Measurements from ENCODE around the gene DDR2. TPM values are rescaled to one million over a fixed set of nuclear protein-coding genes. Genes with fewer than 3 reads are reported as not detected.
"Not testable (repeated sequence)": the region's sequence is repeated elsewhere in the genome, so short reads cannot be mapped to it uniquely, and the experiment has no call there.

The DDR2 gene
- total RNA-seq, 1 donor from 2014 or later: 3.8 TPM

DNA sequence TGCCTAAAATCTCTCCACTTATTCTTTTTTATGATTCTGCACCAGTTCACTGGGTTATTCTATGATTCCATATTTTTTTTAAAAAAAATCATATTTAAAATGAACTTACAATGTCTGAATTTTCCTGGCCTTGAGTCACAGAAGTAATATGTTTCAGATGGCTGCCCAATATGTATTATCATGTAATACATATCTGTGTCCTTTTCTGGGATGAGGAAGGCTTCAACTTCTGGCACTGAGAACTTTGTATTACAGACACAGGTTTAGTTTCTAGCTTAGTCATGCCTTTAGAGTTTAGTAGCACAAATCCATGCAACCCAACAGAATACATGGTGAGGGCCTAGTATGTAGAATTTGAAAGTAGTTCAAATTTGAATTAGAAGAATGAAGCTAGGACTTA is 150.4 kb downstream of the DDR2 start:
- no peaks in the 10 kb centered on the region for H3K36me3 ChIP-seq (ENCODE audit: control insufficient read depth, insufficient read depth, low read length)
- DNase-seq (ENCODE audit: low read depth): no peak
- H3K4me3 ChIP-seq (ENCODE audit: low read depth, low read length): no peak overlapping the region
- TF ChIP-seq, protein P1, sequence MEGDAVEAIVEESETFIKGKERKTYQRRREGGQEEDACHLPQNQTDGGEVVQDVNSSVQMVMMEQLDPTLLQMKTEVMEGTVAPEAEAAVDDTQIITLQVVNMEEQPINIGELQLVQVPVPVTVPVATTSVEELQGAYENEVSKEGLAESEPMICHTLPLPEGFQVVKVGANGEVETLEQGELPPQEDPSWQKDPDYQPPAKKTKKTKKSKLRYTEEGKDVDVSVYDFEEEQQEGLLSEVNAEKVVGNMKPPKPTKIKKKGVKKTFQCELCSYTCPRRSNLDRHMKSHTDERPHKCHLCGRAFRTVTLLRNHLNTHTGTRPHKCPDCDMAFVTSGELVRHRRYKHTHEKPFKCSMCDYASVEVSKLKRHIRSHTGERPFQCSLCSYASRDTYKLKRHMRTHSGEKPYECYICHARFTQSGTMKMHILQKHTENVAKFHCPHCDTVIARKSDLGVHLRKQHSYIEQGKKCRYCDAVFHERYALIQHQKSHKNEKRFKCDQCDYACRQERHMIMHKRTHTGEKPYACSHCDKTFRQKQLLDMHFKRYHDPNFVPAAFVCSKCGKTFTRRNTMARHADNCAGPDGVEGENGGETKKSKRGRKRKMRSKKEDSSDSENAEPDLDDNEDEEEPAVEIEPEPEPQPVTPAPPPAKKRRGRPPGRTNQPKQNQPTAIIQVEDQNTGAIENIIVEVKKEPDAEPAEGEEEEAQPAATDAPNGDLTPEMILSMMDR (IDR thresholded peaks at IDR 0.05; ENCODE audit: insufficient read depth, low read length, poor library complexity, severe bottlenecking): no peak
- no peaks in the 10 kb centered on the region for H3K27me3 ChIP-seq (ENCODE audit: control insufficient read depth, insufficient read depth, low read length)

DNA sequence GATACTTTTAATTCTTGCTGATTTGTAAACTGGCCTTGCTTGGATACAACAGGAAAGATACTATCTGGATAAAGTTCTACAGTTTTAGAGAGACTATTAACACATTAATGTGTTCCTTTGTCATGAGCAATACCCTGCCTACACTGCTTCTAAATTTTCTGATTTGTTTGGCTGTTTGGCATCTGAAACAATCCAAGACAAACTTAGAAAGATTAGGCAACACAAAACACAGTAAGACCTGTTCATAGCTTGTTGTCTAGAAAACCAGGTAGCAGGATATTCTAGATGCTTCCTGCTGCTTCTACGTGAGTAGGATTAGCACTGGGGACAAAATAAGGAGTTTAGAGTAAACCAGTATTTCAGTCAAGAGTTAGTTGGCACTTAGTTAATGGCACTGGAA is 152.7 kb downstream of the DDR2 start:
- not testable (repeated sequence) for H3K4me3 ChIP-seq (ENCODE audit: low read depth, low read length); H3K27me3 ChIP-seq (ENCODE audit: control insufficient read depth, insufficient read depth, low read length); H3K36me3 ChIP-seq (ENCODE audit: control insufficient read depth, insufficient read depth, low read length); DNase-seq (ENCODE audit: low read depth)

DNA sequence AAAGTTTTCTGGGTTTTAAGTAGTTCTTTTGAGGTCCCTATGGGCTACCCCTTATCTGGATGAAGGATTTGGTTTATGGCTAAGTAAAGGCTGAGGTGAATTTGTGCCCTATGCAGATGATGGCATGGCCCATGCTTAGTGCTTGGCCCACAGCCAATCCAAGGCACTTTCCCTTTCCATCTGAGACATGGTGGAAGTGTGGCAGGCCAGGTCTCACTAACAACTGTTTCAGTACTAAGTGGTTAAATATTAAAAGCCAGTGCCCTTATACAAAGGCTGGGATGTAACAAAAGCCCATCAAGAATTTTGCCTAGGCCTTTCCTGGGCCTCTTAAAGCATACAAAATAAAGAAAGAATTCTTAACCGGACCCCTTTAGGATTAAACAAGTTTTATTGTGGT is 156.5 kb downstream of the DDR2 start:
- H3K4me3 ChIP-seq (ENCODE audit: low read depth, low read length); H3K36me3 ChIP-seq (ENCODE audit: control insufficient read depth, insufficient read depth, low read length); H3K27me3 ChIP-seq (ENCODE audit: control insufficient read depth, insufficient read depth, low read length): not testable (repeated sequence)
- DNase-seq (ENCODE audit: low read depth): peak; percentile 4

DNA sequence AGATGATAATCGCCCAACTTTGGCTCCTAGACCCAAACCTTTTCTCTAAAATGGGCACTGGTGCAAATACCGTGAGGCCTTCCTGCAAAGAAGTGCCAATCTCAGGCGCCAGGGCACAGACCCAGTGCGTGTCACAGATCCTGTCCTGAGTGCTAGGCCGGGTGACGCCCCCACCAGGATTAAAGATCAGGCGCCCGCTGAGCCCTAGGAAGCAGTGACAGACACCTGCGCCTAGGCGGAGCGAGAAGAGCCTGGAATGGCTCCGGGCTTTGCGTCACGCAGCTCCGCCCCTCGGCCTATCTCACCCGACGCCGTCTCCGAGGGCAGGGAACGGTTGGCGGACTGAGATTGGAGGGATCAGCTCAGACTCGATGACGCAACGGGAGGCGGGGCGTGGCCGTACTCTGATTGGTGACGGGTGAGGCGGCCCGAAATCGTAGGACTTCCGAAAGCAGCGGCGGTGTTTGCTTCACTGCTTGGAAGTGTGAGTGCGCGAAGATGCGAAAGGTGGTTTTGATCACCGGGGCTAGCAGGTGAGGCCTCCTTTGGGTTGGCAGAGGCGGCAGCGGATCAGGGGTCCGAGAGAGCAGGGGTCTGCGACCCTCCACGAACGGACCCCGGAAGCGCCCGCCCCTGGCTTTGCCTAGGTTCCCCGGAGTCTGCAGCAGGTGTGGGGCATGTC is 158.2 kb downstream of the DDR2 start, which contains the start of gene HSD17B7:
TSS of gene HSD17B7 (plus strand) at position 400 of the 682 bp plus-strand sequence. CDS start at position 499, 99 bp downstream.
- H3K4me3 ChIP-seq (ENCODE audit: low read depth, low read length): peak within 1 kb of the TSS; percentile 53
- DNase-seq (ENCODE audit: low read depth): peak; percentile 23

DNA sequence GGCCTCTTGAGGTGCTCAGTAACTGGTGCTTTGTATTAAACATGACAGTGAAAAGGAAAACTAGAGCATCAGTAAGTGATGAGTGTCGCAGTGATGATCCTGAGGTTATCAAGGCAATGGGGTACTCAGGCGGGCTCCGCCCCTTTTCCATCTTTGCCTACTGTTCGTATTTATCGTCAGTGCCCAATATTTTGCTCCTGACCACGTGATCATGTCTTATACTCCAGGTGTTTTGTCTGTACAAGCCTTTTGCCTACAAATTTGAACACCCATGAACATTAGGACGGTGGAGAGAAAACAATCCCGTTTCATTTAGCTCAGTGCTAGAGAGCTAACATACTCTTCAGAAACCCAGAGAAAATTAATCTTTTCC is 158.7 kb downstream of the DDR2 start:
- H3K27me3 ChIP-seq (ENCODE audit: control insufficient read depth, insufficient read depth, low read length); DNase-seq (ENCODE audit: low read depth); H3K36me3 ChIP-seq (ENCODE audit: control insufficient read depth, insufficient read depth, low read length): not testable (repeated sequence)
- peak overlapping the region; percentile 53 for H3K4me3 ChIP-seq (ENCODE audit: low read depth, low read length)

More for the DNA sequence above, 158.2 kb downstream of the DDR2 start, which contains the start of gene HSD17B7:
- H3K27me3 ChIP-seq (ENCODE audit: control insufficient read depth, insufficient read depth, low read length); H3K36me3 ChIP-seq (ENCODE audit: control insufficient read depth, insufficient read depth, low read length): not testable (repeated sequence)

DNA sequence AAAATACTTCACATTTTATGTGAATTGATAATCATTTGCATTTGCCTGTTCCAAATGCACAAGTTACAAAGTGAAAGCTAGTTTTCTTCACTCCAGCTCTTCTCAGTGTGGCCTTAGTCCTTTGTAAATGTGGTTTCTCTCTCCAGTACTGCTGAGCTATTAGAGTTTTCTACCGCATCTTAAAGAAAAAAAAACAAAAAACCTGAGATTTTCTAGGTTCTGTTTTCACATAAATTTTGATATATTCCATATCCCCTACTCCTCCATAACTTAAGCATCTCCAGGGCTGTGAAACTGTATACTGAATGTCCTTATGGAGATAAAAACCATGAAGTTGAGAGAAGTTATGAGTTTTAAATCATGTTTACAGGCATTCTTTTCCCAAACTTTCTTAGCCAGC is 162.0 kb downstream of the DDR2 start:
- not testable (repeated sequence) for DNase-seq (ENCODE audit: low read depth); H3K36me3 ChIP-seq (ENCODE audit: control insufficient read depth, insufficient read depth, low read length); H3K27me3 ChIP-seq (ENCODE audit: control insufficient read depth, insufficient read depth, low read length); H3K4me3 ChIP-seq (ENCODE audit: low read depth, low read length)

DNA sequence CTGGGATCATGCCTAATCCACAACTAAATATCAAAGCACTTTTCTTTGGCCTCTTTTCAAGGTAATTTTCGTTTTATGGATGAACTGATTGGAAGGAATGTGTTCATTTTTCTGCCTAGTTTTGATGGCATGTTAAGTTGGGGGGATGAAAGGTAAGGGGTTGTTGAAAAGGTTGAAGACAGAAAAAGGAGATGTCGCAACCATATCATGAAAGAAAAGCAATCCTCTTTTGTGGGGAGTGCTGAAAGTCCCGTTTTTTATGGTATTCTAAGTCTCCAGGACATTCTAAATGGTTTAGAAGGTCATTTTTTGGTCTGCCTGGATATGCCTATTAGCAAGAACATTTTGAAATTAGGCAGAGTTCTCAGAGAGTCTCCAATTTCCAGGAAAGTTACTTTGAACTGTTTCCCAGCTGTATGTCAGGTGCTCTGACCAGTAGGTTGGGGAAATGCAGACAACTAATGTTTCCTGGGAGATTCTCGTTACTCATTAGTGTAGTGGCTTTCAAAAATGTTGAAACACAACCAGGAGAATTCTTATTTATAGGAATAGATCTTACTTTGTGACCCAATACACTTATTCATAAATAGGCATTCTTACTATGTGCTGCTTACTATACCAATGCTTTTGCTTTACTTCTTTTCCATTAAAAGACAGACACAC is 164.5 kb downstream of the DDR2 start:
- H3K36me3 ChIP-seq (ENCODE audit: control insufficient read depth, insufficient read depth, low read length); H3K4me3 ChIP-seq (ENCODE audit: low read depth, low read length); H3K27me3 ChIP-seq (ENCODE audit: control insufficient read depth, insufficient read depth, low read length); DNase-seq (ENCODE audit: low read depth): not testable (repeated sequence)

DNA sequence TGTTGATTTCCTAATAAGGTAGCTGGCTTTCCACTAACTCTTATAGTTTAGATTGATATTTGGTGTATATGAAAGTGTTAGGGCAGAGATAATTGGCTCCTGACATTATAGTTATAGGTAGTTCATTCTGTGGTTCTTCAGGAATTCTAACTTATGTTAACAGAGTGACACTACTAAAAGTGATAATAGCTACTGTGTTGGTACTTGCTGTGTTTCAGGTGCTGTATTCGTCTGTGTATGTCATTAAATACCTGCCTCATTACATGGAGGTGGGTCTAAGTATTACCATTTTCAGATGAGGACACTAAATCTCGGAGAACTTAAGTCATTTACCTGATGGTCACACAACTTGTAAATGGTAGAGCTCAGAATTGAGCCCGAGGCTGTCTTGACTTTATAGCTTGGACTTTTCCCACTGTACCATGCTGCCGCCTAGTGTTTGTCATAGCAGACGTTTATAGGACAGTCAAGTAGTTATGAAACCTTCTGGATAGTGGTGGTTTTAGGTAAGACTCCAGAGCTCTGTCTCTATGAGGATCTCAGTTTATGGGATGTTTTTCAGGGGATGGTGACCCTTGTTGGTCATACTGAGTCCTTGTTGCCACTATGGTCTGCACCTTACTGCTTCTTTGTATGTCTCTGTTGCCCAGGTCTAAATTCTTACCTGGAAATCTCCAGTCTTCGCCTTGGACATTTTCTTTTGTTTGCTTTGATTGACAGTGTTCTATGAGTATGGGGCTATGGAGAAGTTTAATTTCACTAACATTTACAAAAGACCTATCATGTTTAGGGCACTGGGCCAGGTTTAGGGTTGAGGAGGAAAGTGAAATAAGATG is 167.9 kb downstream of the DDR2 start:
- H3K4me3 ChIP-seq (ENCODE audit: low read depth, low read length); H3K36me3 ChIP-seq (ENCODE audit: control insufficient read depth, insufficient read depth, low read length); H3K27me3 ChIP-seq (ENCODE audit: control insufficient read depth, insufficient read depth, low read length): not testable (repeated sequence)
- DNase-seq (ENCODE audit: low read depth): peak; percentile 32
- TF ChIP-seq, protein P1 (IDR thresholded peaks at IDR 0.05; ENCODE audit: insufficient read depth, low read length, poor library complexity, severe bottlenecking): peak; percentile 49

DNA sequence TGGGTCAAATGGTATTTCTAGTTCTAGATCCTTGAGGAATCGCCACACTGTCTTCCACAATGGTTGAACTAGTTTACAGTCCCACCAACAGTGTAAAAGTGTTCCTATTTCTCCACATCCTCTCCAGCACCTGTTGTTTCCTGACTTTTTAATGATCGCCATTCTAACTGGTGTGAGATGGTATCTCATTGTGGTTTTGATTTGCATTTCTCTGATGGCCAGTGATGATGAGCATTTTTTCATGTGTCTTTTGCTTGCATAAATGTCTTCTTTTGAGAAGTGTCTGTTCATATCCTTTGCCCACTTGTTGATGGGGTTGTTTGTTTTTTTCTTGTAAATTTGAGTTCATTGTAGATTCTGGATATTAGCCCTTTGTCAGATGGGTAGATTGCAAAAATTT is 175.2 kb downstream of the DDR2 start:
- not testable (repeated sequence) for H3K4me3 ChIP-seq (ENCODE audit: low read depth, low read length); DNase-seq (ENCODE audit: low read depth); H3K27me3 ChIP-seq (ENCODE audit: control insufficient read depth, insufficient read depth, low read length); H3K36me3 ChIP-seq (ENCODE audit: control insufficient read depth, insufficient read depth, low read length)

DNA sequence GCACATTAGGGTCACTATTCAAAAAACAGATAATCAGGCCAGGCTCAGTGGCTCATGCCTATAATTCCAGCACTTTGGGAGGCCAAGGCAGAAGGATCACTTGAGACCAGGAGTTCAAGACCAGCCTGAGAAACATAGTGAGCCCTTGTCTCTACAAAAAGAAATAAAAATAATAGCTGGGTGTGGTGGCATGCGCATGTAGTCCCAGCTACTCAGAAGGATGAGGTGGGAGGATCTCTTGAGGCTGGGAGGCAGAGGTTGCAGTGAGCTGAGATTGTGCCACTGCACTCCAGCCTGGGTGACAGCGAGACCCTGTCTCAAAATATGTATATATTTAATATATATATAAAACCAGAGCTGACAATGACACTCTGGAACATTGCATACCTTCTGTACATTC is 180.1 kb downstream of the DDR2 start:
- H3K27me3 ChIP-seq (ENCODE audit: control insufficient read depth, insufficient read depth, low read length); H3K4me3 ChIP-seq (ENCODE audit: low read depth, low read length); DNase-seq (ENCODE audit: low read depth); H3K36me3 ChIP-seq (ENCODE audit: control insufficient read depth, insufficient read depth, low read length): not testable (repeated sequence)

DNA sequence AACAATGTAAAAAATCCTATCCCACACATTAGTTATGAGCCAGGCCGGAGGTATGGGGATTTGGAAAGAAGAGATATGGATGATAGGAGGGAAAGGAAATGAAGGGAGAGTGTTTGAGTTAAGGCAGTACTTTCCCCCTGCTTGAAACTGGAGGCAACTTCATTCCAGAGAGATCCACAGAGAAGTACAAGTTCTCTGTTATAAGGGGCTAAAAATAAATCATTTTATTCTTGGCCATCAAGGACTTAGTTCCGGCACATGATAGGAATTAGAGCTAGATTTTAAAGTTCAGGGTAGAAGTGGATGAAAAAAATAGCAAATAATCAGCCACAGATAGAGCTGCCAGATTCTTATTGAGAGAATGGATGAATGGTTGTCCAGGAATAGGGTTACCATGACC is 185.9 kb downstream of the DDR2 start:
- H3K4me3 ChIP-seq (ENCODE audit: low read depth, low read length); H3K27me3 ChIP-seq (ENCODE audit: control insufficient read depth, insufficient read depth, low read length); DNase-seq (ENCODE audit: low read depth): not testable (repeated sequence)

DNA sequence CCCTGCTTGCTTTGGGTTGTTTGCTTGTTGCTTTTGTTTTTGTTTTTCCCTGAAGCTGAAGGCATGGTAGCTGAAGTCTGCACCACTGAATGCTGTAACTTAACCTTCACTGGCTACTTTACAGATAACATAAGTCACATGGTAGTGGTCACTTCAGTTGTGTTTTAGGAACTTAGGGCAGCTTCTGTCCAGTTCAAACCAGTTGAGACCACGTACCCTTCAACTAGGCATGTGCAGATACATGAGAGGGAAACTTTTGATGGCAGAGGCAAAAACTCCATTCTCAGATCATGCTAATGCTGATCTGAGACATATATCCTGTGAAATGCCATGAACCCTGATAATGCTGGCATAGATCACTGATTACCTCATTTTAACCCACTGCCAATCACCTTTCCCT is 186.4 kb downstream of the DDR2 start:
- H3K36me3 ChIP-seq (ENCODE audit: control insufficient read depth, insufficient read depth, low read length); H3K27me3 ChIP-seq (ENCODE audit: control insufficient read depth, insufficient read depth, low read length); DNase-seq (ENCODE audit: low read depth); H3K4me3 ChIP-seq (ENCODE audit: low read depth, low read length): not testable (repeated sequence)

More for the DNA sequence above, 185.9 kb downstream of the DDR2 start:
- H3K36me3 ChIP-seq (ENCODE audit: control insufficient read depth, insufficient read depth, low read length): not testable (repeated sequence)
